Fibroblast of peridontal ligament (primary cell): Measurements from ENCODE around the gene TBX3.

Source experiments
- DNase-seq: peaks from one replicate; pipeline ENCODE4 v3.0.0-alpha.2; 2010; ENCODE audit errors: extremely low read depth

Gene TBX3

GRCh38 chr12:114696443-114697242, 12.7 kb upstream of the TBX3 start:
- DNase-seq, result no peak

DNA sequence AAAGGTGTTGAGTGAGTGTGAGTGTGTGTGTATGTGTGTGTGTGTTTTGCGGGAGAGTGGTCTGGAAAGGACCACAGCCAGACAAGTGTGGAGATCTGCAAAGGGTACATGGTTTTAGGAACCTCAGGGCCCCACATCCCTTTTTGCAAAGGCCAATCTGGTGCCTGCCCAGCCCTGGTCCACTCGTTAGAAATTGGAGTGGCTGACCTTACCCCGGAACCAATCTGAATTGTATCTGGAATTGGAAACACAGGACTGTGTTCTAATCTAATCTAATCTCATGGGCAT, 11.3 kb upstream of the TBX3 start:
- DNase-seq, result no peak

DNA sequence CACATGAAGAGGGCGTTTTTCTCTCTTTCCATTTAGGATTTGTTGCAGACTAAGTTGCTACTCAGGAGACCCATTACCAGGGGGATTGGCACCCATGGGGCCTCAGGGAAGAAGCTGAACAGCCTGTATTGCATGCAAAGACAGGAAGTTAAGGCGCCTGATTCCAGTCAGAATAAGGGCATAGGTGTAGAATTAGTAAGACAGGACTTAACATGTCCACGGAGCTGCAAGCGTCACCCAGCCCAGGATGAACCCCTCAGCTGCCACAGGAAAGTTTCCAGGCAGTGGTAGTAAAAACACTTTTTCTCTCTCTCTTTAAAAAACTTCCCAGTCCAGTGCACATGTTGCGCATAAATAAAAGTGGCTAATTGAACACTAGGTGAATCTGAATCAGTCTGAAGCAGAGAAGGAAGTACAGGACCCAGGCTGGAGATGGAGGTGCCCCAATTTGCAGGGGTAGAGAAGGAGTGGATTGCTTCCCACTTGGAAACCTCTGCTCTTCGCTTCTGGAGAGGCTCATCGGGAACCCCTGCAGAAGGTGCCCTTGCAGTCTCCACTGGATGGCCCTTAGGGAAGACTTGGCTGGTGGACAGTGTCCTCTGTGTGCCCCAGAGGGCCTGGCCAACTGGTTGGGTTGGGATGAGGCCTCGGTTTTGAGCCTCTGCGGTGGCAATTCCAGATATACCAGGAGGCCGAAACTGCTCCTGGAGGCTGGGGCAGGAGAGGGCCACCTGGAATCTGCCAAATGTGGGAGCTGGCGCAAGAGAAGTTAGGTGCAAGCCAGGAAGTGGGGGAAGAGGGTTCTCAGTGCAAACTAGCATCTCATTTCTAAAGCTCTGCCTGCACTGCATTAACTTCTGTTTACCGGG, 10.7 kb upstream of the TBX3 start:
- no peak for DNase-seq

DNA sequence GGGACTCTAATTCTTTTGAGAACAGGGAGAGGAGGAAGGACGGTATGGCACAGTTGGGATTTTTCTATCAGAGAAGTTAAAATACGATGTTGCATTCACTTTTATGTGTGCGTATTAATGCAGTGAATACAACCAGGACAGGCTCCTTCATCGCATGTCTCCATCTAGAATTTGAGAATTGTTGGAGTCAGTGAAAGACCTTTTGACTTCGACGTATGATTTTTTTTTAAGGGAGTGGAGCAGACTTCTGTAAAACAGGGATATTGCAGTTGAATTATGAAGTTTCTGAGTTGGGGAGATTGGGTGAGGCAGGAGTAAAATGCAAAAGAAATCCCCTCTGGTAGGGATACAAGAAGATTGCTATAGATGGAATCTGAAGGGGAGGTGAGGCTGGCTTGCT, 9.6 kb upstream of the TBX3 start:
- no peak for DNase-seq

- DNase-seq, result no peak
Measured at GRCh38 chr12:114693059-114693531, 9.1 kb upstream of the TBX3 start.

GRCh38 chr12:114692186-114693058, 8.4 kb upstream of the TBX3 start:
- DNase-seq, result peak; percentile 57

DNA sequence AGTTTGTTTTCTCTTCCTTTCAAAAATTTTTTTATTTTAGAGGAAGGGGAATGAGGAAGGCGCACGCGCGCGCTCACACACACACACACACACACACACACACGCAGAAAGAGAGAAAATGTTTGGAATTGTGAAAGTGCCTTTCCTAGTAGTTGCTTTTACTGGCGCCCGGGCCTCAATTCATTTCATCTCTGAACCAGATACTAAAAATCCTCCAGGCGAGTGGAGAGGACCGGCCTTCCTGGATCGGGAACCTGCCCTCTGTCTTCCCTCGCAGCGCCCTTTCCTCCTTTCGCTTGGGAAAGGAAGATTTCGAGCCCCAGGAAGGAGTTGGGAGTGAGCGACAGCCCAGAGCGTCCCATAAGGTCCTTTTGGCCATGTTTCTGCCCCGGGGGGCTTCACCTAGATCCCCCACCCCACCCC, 7.8 kb upstream of the TBX3 start:
- DNase-seq, result no peak

DNA sequence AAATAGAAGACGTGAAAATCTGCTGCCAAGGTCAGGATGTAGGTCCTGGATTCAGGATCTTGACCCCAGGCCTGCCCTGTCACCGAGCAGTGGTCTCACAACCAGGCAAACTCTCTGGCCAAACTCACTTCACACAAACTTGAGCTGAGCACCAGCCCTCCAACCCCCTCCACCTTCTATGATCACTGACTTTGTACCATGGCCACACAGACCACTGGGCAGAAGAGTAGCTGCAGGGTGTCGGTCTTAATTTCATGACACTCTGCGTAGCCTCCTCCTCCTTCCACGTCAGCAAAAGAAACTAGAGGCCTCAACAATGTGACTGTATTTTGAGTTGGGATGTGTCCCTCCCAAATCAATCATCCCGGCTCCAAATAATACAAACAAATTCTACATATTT, 7.2 kb upstream of the TBX3 start:
- DNase-seq, result no peak

- no peak for DNase-seq
Measured at GRCh38 chr12:114690267-114691135, 6.5 kb upstream of the TBX3 start.

- no peak for DNase-seq
Measured at GRCh38 chr12:114689075-114689994, 5.4 kb upstream of the TBX3 start.

DNA sequence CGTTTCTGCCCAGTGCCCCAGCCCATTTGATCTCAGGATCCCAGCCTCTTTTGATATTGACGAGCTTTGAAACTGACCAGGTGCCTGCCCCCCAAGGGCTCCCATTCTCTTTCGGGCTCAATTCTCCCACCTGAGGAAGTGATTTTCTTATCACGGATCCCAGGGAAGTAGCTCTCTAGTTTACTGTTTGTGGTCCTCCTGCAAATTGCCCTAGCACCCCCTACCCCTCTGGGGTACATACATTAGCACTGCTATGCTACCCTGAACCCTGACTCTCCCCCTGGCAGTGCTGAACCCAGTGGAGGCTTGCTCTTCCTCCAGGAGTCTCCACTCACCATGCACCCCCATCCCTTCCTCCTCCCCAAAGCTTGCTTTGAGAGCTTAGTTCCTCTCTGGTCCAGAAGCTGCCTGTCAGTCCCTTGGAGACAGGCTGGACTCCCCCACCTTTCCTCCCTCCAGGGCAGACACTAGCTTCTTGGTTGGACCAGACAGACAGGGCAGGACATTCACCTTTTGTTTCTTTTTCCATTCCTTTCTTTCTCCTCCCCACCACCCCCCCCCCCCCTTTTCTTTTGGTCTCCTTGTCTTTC, 4.4 kb upstream of the TBX3 start:
- DNase-seq, result no peak

GRCh38 chr12:114687802-114688201, 3.8 kb upstream of the TBX3 start:
- DNase-seq, result no peak

DNA sequence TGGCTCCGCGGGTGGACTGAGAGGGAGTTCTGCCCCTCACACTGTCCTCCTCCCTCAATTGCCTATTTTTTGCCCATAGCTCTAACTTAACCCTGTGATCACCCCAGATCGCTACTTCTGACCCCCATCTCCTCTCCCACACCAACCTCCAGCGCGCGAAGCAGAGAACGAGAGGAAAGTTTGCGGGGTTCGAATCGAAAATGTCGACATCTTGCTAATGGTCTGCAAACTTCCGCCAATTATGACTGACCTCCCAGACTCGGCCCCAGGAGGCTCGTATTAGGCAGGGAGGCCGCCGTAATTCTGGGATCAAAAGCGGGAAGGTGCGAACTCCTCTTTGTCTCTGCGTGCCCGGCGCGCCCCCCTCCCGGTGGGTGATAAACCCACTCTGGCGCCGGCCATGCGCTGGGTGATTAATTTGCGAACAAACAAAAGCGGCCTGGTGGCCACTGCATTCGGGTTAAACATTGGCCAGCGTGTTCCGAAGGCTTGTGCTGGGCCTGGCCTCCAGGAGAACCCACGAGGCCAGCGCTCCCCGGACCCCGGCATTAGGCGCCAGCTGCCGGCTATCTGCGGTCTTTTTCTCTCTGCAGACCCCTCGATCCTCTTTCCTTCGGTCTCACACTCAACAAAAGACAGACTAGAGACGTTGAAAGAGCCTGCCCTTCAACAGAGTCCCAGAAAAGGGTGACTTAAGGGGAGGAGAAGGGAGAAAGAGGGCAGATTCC, 3.0 kb upstream of the TBX3 start:
- no peak for DNase-seq

GRCh38 chr12:114686426-114686772, 2.4 kb upstream of the TBX3 start:
- no peak for DNase-seq

- DNase-seq, result no peak
Measured at GRCh38 chr12:114685869-114686268, 1.9 kb upstream of the TBX3 start.

DNA sequence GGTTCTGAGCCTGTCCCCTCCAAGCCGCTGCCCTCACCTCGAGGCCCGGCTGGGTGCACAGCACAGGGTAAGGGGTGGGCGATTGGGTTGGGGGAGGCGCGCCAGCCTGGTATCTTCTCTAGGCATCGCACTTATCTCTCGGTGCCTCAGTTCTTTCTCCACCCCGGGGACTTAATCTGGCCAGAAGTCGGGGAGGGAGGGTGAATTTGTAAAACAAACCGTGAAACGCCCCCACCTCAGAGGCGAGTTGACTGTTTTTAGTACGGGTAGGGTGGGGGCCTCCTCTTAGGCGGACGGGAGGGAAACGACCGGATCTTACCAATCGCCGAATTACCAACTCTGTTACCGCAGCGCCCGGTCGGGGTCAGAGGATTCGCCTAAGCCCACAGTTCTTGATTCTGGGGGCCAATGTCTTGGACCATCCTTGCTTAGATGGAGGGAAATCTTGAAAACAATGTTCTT, 1.4 kb upstream of the TBX3 start:
- DNase-seq, result no peak

DNA sequence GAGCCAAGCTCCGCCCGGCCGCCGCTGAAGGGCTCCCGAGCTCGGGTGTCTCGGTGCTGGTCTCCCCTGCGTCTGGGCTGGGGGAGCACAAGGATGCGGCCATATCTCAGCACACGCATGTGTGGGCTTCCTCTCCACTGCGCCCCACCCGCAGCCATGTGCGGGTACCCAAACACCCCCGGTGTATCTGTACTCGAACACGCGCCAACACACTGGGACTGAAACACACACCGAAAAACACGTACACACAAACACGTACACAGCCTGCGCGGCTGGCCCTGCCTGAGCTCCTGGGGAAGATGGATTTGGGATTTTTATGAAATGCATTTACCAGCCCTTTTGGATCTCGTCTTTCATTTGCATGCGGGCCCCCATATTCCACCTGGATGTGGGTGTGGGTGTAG, 897 bp upstream of the TBX3 start:
- DNase-seq, result no peak

DNA sequence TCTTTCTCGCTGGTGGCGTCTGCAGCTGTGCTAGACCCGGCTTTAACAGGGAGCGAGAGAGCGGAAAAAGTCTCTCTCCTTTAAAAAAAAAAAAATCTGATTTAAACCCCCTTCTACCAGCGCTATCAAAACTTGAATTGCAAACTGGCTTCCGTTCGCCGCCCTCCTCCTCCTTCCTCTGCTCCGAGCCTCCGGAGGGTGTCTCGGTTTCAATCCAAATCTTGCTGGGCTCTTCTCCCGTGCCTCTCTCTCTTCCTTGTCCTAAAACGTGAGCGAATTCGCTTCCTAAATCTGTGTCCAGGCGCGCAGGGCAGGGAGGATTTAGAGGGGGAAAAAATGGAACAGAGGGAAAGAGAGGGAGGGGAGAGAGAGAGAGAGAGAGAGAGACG, 272 bp downstream of the TBX3 start:
- no peak for DNase-seq
